ENCODE data around the gene HEATR5B.
"Not testable (repeated sequence)": the region's sequence is repeated elsewhere in the genome, so short reads cannot be mapped to it uniquely, and the experiment has no call there.

- not testable (repeated sequence) for TF ChIP-seq CTCF, POLR2A, POLR2AphosphoS5 (IDR thresholded peaks at IDR 0.05)
These were observed 147.6 kb downstream of the HEATR5B start for GRCh38 chr2:36936526-36936925.

All from suprapubic skin (tissue), 4 donors.